Measurements from ENCODE around the gene ZC3H18.

The ZC3H18 gene

GRCh38 chr16:88600539-88600896 lies 30.3 kb downstream of the ZC3H18 start:
- Histone ChIP-seq H3K27ac (no peak overlapping the region), H4K20me1 (ENCODE audit: insufficient read depth) (no peaks in the 10 kb centered on the region), H3K27me3 (ENCODE audit: insufficient read depth, low read depth) (no peaks in the 10 kb centered on the region), H3K9ac (no peak overlapping the region), H3K79me2 (ENCODE audit: insufficient read depth, low read depth) (peaks cover 9% of the 10 kb centered on the region; the same call in 1 of the 2 replicates), H2AFZ (ENCODE audit: low read depth) (no peak overlapping the region), H3K4me2 (no peak overlapping the region), H3K4me1 (ENCODE audit: low read depth, poor library complexity, severe bottlenecking) (peaks cover 35% of the 10 kb centered on the region), H3K4me3 (IDR thresholded peaks at IDR 0.05; ENCODE audit: insufficient read depth, low read depth, low read length) (no peak overlapping the region), H3K36me3 (ENCODE audit: insufficient read depth) (no peaks in the 10 kb centered on the region; the same call in 1 of the 2 replicates)
- TF ChIP-seq, protein P1, sequence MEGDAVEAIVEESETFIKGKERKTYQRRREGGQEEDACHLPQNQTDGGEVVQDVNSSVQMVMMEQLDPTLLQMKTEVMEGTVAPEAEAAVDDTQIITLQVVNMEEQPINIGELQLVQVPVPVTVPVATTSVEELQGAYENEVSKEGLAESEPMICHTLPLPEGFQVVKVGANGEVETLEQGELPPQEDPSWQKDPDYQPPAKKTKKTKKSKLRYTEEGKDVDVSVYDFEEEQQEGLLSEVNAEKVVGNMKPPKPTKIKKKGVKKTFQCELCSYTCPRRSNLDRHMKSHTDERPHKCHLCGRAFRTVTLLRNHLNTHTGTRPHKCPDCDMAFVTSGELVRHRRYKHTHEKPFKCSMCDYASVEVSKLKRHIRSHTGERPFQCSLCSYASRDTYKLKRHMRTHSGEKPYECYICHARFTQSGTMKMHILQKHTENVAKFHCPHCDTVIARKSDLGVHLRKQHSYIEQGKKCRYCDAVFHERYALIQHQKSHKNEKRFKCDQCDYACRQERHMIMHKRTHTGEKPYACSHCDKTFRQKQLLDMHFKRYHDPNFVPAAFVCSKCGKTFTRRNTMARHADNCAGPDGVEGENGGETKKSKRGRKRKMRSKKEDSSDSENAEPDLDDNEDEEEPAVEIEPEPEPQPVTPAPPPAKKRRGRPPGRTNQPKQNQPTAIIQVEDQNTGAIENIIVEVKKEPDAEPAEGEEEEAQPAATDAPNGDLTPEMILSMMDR (conservative IDR thresholded peaks at IDR 0.05; ENCODE audit: low read depth, low read length), result no peak

GRCh38 chr16:88601313-88602036 lies 31.3 kb downstream of the ZC3H18 start:
- no peak overlapping the region for H3K9ac ChIP-seq
- TF ChIP-seq, protein P1 (conservative IDR thresholded peaks at IDR 0.05; ENCODE audit: low read depth, low read length), result no peak
- H3K27ac ChIP-seq, result no peak overlapping the region
- H3K27me3 ChIP-seq (ENCODE audit: insufficient read depth, low read depth), result no peaks in the 10 kb centered on the region
- peaks cover 3% of the 10 kb centered on the region; the same call in 1 of the 2 replicates for H3K79me2 ChIP-seq (ENCODE audit: insufficient read depth, low read depth)
- H3K4me1 ChIP-seq (ENCODE audit: low read depth, poor library complexity, severe bottlenecking), result peaks cover 26% of the 10 kb centered on the region
- H3K4me2 ChIP-seq, result no peak overlapping the region
- no peaks in the 10 kb centered on the region; the same call in 1 of the 2 replicates for H3K36me3 ChIP-seq (ENCODE audit: insufficient read depth)
- H2AFZ ChIP-seq (ENCODE audit: low read depth), result no peak overlapping the region
- no peak overlapping the region for H3K4me3 ChIP-seq (IDR thresholded peaks at IDR 0.05; ENCODE audit: insufficient read depth, low read depth, low read length)
- H4K20me1 ChIP-seq (ENCODE audit: insufficient read depth), result no peaks in the 10 kb centered on the region

- Histone ChIP-seq H3K4me3 (IDR thresholded peaks at IDR 0.05; ENCODE audit: insufficient read depth, low read depth, low read length) (no peak overlapping the region), H4K20me1 (ENCODE audit: insufficient read depth) (no peaks in the 10 kb centered on the region), H3K9ac (no peak overlapping the region), H3K27me3 (ENCODE audit: insufficient read depth, low read depth) (no peaks in the 10 kb centered on the region), H3K4me2 (no peak overlapping the region), H2AFZ (ENCODE audit: low read depth) (no peak overlapping the region), H3K4me1 (ENCODE audit: low read depth, poor library complexity, severe bottlenecking) (peaks cover 20% of the 10 kb centered on the region), H3K27ac (no peak overlapping the region), H3K79me2 (ENCODE audit: insufficient read depth, low read depth) (no peaks in the 10 kb centered on the region), H3K36me3 (ENCODE audit: insufficient read depth) (no peaks in the 10 kb centered on the region; the same call in 1 of the 2 replicates)
- TF ChIP-seq, protein P1 (conservative IDR thresholded peaks at IDR 0.05; ENCODE audit: low read depth, low read length), result no peak
Observed at GRCh38 chr16:88602091-88602490, 31.9 kb downstream of the ZC3H18 start.

- Histone ChIP-seq H3K27me3 (ENCODE audit: insufficient read depth, low read depth) (no peaks in the 10 kb centered on the region), H3K36me3 (ENCODE audit: insufficient read depth) (no peaks in the 10 kb centered on the region; the same call in 1 of the 2 replicates), H3K4me2 (no peak overlapping the region), H3K4me3 (IDR thresholded peaks at IDR 0.05; ENCODE audit: insufficient read depth, low read depth, low read length) (no peak overlapping the region), H3K4me1 (ENCODE audit: low read depth, poor library complexity, severe bottlenecking) (no peaks in the 10 kb centered on the region), H4K20me1 (ENCODE audit: insufficient read depth) (no peaks in the 10 kb centered on the region), H2AFZ (ENCODE audit: low read depth) (no peak overlapping the region), H3K27ac (no peak overlapping the region), H3K9ac (no peak overlapping the region), H3K79me2 (ENCODE audit: insufficient read depth, low read depth) (no peaks in the 10 kb centered on the region)
- TF ChIP-seq, protein P1 (conservative IDR thresholded peaks at IDR 0.05; ENCODE audit: low read depth, low read length), result no peak
Observed at GRCh38 chr16:88605186-88606147, 35.3 kb downstream of the ZC3H18 start.

Data from KMS-11 (cell line).